Activated T-cell treated with anti-CD3 and anti-CD28 coated beads, Interleukin-2, amount 50 U/mL, for 72 hours (primary cell): Measurements from ENCODE around the gene TAF6. TPM values are rescaled to one million over a fixed set of nuclear protein-coding genes. Genes with fewer than 3 reads are reported as not detected.

Experiments used
- ATAC-seq, 2 donors: fragments of 150-1000 bp; cut with Tn5 transposase; replicated peaks in 1 of 2; 2 replicates each; pipeline ENCODE4 v1.10.0; 2021; ENCODE audit warnings: moderate library complexity in 2 of 2, mild to moderate bottlenecking in 1 of 2
- DNase-seq, 2 donors: peaks; one replicate each; pipeline ENCODE4 v3.0.0; 2021 to 2022; ENCODE audit warnings: mixed read lengths in 1 of 2
- H3K27ac Mint-ChIP-seq: one replicate; pipeline ENCODE4 v1.8.0; 2022; ENCODE audit warnings: mild to moderate bottlenecking, moderate library complexity, mixed read lengths
- H3K27me3 Mint-ChIP-seq: one replicate; pipeline ENCODE4 v1.8.0; 2022; ENCODE audit warnings: low read depth, mixed read lengths
- H3K36me3 Mint-ChIP-seq, 2 donors: one replicate each; pipeline ENCODE4 v1.8.0; 2022; ENCODE audit warnings: mixed read lengths in 2 of 2, mild to moderate bottlenecking in 1 of 2; ENCODE audit not compliant: insufficient read depth in 2 of 2
- H3K4me1 Mint-ChIP-seq: one replicate; pipeline ENCODE4 v1.8.0; 2022; ENCODE audit warnings: low read depth, mixed read lengths
- H3K4me3 Mint-ChIP-seq, 2 donors: one replicate each; pipeline ENCODE4 v1.8.0; 2022; ENCODE audit warnings: mild to moderate bottlenecking in 2 of 2, mixed read lengths in 2 of 2, moderate library complexity in 2 of 2
- H3K9me3 Mint-ChIP-seq, 2 donors: one replicate each; pipeline ENCODE4 v1.8.0; 2022; ENCODE audit warnings: mixed read lengths in 2 of 2
- total RNA-seq, 2 donors: library from RNA; stranded (reverse); gene quantifications; one replicate each; pipeline ENCODE4 v1.2.3, GENCODE V29; 2022

TAF6 gene
- total RNA-seq, 2 donors from 2014 or later: 76.7 to 88.1 TPM

DNA sequence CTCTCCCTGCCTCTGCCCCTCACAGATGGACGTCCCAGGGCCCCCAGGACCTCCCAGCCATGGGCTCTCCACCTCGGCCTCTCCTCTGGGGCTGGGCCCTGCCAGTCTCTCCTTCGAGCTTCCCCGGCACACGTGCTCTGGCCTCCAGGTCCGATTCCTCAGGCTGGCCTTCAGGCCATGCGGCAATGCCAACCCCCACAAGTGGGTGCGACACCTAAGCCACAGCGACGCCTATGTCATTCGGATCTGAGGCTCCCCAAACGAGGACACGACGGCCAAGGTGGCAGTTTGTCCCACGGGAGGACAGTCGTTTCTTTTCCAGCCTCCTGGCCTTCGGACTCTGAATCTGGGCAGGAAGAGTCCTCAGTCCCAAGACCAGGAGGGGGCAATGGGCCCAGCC is 12.5 kb downstream of the TAF6 start:
- Mint-ChIP-seq H3K27ac (no peak overlapping the region), H3K9me3 (no peaks in the 10 kb centered on the region), H3K4me1 (peaks cover 12% of the 10 kb centered on the region), H3K27me3 (no peaks in the 10 kb centered on the region), H3K36me3 (peaks cover 6 to 8% of the 10 kb centered on the region in 2 donors), H3K4me3 (no peak overlapping the region)
- ATAC-seq (no peak), DNase-seq (no peak)

DNA sequence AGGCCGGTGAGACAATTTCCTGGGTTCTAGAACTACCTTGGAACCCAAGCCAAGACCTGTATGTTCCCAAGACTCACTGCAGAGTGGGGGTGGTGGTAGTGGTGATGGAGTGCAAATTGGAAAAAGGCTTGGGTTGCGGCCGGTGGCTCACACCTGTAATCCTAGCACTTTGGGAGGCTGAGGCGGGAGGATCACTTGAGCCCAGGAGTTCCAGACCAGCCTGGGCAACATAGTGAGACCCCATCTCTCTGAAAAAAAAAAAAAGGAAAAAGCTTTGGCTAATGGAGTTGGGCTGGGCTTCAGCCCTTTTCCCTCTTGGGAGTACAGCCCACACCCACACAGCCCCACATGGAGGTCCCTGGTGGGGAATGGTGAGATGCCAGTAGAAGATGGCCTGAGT is 13.6 kb downstream of the TAF6 start:
- no peak for DNase-seq
- no peak for ATAC-seq
- Mint-ChIP-seq H3K27ac (no peak overlapping the region), H3K36me3 (peaks cover 7 to 10% of the 10 kb centered on the region in 2 donors), H3K4me3 (no peak overlapping the region), H3K4me1 (peaks cover 12% of the 10 kb centered on the region), H3K9me3 (no peaks in the 10 kb centered on the region), H3K27me3 (no peaks in the 10 kb centered on the region)

DNA sequence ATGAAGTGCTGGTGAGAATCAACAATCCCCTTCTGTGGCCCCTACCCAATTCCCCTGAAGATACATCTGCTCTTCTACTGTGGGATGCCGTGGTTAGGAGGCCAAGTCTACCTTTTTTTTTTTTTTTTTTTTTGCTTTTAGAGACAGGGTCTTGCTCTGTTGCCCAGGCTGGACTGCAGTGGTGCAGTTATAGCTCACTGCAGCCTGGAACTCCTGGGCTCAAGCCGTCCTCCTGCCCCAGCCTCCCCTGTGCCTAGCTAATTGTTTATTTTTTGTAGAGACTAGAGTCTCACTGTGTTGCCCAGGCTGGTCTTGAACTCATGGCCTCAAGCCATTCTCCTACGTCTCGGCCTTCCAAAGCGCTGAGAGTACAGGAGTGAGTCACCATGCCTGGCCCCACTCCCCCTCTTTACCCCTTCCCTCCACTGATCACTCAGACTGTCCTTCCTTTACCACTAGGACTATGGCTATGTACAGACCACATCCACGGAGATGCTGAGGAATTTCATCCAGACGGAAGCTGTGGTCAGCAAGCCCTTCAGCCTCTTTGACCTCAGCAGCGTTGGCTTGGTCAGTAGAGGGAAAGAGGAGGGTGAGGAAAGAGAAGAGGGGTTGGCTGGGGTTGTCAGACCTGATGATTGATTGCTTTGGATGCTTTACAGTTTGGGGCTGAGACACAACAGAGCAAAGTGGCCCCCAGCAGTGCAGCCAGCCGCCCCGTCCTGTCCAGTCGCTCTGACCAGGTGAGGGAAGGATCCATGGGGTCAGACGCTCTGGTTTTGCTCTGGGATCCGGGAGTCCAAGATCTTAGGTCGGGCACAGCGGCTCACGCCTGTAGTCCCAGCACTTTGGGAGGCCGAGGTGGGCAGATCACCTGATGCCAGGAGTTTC is 16.0 kb downstream of the TAF6 start:
- Mint-ChIP-seq H3K9me3 (no peaks in the 10 kb centered on the region), H3K4me3 (peak overlapping the region; percentile 77 to 94), H3K4me1 (peaks cover 32% of the 10 kb centered on the region), H3K27me3 (no peaks in the 10 kb centered on the region), H3K27ac (peak overlapping the region; percentile 65), H3K36me3 (peaks cover 22 to 27% of the 10 kb centered on the region in 2 donors)
- ATAC-seq (no peak), DNase-seq (no peak)

DNA sequence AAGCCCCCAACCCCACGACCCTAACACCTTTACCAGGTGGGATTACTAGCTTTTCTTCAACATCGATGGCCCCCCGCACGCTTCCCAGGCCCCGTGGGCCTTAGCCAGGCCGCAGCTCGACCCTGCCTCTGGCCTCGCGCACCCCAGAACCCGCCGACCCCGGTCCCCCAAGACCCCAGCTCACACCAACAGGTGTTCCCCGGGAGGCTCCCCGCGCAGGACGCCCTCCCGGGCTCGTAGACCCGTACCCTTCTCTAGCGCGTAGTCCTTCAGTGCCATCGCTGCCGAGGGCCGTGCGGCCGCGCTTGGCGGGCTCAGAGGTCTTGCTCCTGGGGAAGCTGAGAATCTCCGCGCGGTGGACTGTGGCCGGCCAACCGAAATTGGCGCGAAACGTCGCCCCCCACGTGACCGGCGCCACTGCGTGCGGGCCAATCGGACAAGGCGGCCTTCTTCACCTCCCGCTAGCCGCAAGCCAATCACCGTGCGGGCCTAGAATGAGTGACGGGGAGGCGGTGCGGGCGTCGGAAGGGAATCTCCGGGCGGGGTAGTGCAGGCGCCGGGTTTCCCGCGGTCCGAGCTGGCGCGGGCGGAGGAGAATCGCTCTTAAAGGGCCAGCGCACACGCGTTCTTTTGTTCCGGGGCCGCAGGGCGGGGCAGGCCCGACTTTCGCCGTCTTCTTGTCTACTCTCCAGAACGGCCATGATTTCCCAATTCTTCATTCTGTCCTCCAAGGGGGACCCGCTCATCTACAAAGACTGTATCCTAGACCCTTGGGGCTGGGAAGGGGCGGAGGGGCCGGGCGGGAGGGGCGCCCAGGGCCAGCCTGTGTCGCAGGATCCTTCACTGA is 17.9 kb downstream of the TAF6 start, which contains the start of the genes AP4M1 and MCM7:
TSS of gene AP4M1 (plus strand) at position 628 of the 847 bp plus-strand sequence. CDS start at position 700, 72 bp downstream.
TSS of gene MCM7 (minus strand) at position 382 of the 847 bp plus-strand sequence. CDS start at position 279, 103 bp downstream.
- H3K4me3 Mint-ChIP-seq: peak within 1 kb of the TSS; percentile 94 to 99
- peak within 1 kb of the TSS; percentile 98 for H3K27ac Mint-ChIP-seq
- ATAC-seq (peak; percentile 89 to 91), DNase-seq (peak; percentile 98 to 99)
- H3K9me3 Mint-ChIP-seq: no peaks in the 10 kb centered on the region
- peaks cover 45% of the 10 kb centered on the region for H3K4me1 Mint-ChIP-seq
- H3K27me3 Mint-ChIP-seq: no peaks in the 10 kb centered on the region
- H3K36me3 Mint-ChIP-seq: peaks cover 33 to 44% of the 10 kb centered on the region in 2 donors

DNA sequence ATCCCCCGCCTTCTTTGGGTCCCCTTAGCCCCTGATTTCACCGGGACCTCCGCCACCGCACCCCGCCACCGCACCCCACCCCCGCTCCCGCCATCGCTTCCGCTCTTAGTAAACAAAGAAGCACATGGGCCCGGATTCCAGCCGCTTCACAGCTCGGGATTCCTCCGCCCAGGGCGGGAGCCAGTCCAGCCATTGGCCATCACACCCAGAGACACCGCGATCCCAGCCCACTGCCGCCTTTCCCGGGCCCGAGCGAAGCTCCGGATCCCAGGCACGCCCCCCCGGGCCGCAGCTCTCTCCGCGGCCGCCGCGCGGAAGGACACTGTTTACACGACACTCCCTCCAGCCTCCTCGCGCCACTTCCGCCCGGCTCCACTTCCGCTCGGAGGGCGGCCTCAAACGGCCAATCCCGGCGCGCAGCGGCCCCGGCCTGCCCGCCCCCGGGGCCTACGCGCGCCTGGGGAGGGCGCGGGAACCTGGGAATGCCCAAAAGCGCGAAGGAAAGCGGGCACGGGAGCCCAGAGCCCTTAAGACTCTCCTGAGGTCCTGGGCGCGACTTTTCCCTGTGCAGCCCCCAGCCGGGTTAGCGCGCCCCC is 18.6 kb downstream of the TAF6 start:
- Mint-ChIP-seq H3K9me3 (no peaks in the 10 kb centered on the region), H3K36me3 (peaks cover 33 to 46% of the 10 kb centered on the region in 2 donors), H3K4me3 (peak overlapping the region; percentile 94 to 99), H3K4me1 (peaks cover 52% of the 10 kb centered on the region), H3K27ac (peak overlapping the region; percentile 93), H3K27me3 (no peaks in the 10 kb centered on the region)
- DNase-seq (peak; percentile 90 to 93), ATAC-seq (peak; percentile 80 to 81)

DNA sequence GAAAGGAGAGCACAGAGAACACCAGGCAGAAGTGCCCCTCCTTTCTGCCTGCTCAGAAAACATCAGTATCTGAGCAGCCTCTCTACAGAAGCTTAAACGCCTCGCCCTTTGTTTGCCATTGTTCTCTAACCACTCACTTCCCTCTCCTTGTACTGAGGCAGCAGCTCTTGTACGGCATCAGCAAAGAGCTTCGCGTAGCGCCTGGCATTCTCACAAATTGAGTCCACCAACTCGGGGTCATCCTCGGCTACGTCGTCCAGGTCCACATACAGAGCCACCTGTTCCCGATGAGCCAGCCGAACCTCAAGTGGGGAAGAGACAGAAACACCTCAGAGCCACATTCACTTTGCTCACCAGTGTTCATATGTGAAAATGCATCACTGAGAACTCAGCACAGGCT is 19.7 kb downstream of the TAF6 start:
- DNase-seq: no peak
- Mint-ChIP-seq H3K4me3 (peak overlapping the region; percentile 94 to 99), H3K4me1 (peaks cover 61% of the 10 kb centered on the region), H3K36me3 (peaks cover 33 to 54% of the 10 kb centered on the region in 2 donors), H3K27me3 (no peaks in the 10 kb centered on the region), H3K9me3 (no peaks in the 10 kb centered on the region), H3K27ac (peak overlapping the region; percentile 93)
- no peak for ATAC-seq

DNA sequence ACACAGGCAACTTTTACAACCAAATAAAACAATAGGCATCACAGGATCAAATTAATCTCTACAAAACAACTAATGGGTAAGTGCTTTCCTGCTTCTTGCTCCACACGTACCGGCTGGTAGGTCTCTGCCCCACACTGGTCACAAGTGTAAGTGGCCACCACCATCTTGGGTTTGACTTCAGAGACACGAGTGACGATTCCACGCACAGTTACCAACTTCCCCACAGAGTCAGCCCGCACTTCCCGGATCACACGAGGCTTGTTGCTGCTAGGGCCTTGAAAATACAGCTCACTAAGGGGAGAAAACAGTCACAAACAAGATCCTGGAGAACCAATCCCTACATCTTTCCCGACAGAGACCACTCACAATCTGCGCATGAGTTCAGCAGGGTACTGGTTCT is 20.2 kb downstream of the TAF6 start:
- peak overlapping the region; percentile 96 for H3K27ac Mint-ChIP-seq
- no peak for DNase-seq
- H3K27me3 Mint-ChIP-seq: no peaks in the 10 kb centered on the region
- peaks cover 32 to 54% of the 10 kb centered on the region in 2 donors for H3K36me3 Mint-ChIP-seq
- no peak for ATAC-seq
- H3K9me3 Mint-ChIP-seq: no peaks in the 10 kb centered on the region
- peak overlapping the region; percentile 94 to 99 for H3K4me3 Mint-ChIP-seq
- peaks cover 61% of the 10 kb centered on the region for H3K4me1 Mint-ChIP-seq

DNA sequence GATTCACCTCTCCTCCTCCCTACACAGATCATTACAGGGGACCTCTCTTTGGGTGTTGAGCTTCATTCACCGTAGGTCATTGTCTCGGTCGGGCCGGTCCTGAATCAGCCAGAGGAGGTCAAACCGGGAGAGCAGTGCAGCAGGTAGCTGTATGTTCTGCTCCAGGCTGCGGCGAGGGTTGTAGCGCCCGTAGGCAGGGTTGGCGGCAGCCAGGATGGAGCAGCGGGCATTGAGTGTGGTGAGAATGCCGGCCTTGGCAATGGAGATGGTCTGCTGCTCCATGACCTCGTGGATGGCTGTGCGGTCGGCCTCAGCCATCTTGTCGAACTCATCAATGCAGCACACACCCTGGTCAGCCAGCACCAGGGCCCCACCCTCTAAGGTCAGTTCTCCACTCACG is 23.5 kb downstream of the TAF6 start:
- H3K27me3 Mint-ChIP-seq: no peaks in the 10 kb centered on the region
- H3K27ac Mint-ChIP-seq: peak overlapping the region; percentile 22
- no peak overlapping the region for H3K4me3 Mint-ChIP-seq
- H3K36me3 Mint-ChIP-seq: peaks cover 33 to 60% of the 10 kb centered on the region in 2 donors
- no peaks in the 10 kb centered on the region for H3K9me3 Mint-ChIP-seq
- no peak for DNase-seq
- no peak for ATAC-seq
- peaks cover 71% of the 10 kb centered on the region for H3K4me1 Mint-ChIP-seq

DNA sequence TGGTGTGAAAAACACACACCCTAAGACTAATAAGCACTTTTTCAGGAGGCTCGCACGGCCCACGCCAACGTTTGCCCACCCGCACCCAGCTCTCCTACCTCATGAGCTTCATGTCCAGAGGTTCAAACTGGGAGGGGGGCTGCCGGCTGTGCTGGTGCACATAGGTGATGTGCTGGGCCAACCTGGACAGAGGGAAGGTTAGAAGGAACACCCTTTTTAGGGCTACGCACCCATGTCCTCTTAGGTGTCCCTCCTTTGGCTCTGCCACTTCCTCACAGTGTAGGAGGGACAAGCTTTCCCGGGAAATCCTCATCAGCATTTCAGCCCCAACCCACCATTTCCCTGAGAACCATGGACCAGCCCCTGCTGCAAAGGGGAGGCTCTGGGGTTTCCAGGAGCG is 23.9 kb downstream of the TAF6 start:
- Mint-ChIP-seq H3K4me3 (no peak overlapping the region), H3K4me1 (peaks cover 76% of the 10 kb centered on the region), H3K9me3 (no peaks in the 10 kb centered on the region), H3K27me3 (no peaks in the 10 kb centered on the region), H3K27ac (no peak overlapping the region), H3K36me3 (peaks cover 33 to 60% of the 10 kb centered on the region in 2 donors)
- DNase-seq: no peak
- no peak for ATAC-seq

DNA sequence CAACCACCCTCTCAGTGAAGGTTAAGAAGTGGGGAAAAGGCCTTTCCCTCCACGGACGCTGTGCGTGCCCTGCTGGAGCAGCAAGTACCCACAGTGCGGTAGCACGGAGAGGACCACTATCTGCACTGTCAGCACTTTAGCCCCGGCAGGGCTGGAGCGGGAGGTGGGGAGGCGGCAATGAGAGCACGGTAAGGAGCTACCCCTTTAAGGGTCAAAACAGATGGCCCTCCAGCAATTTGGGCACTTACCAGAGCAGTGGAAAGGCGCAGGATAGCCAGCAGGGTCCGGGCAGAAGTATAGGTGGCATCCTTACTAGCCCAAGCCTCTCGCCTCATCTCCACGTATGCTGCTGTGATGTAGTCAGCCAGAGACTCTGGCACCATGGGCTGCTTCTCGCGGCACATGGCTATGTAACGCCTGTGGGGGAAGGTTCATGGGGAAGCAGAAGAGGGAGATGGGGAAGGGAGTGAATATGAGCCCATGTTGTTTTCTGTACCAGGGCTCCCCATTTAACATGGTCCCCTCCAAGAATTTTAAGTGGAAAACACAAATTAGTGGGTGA is 25.2 kb downstream of the TAF6 start:
- H3K27ac Mint-ChIP-seq: no peak overlapping the region
- H3K9me3 Mint-ChIP-seq: no peaks in the 10 kb centered on the region
- DNase-seq (no peak), ATAC-seq (peak in 1 of 2 donors; percentile 1)
- peaks cover 74% of the 10 kb centered on the region for H3K4me1 Mint-ChIP-seq
- no peak overlapping the region for H3K4me3 Mint-ChIP-seq
- peaks cover 24 to 48% of the 10 kb centered on the region in 2 donors for H3K36me3 Mint-ChIP-seq
- H3K27me3 Mint-ChIP-seq: no peaks in the 10 kb centered on the region

DNA sequence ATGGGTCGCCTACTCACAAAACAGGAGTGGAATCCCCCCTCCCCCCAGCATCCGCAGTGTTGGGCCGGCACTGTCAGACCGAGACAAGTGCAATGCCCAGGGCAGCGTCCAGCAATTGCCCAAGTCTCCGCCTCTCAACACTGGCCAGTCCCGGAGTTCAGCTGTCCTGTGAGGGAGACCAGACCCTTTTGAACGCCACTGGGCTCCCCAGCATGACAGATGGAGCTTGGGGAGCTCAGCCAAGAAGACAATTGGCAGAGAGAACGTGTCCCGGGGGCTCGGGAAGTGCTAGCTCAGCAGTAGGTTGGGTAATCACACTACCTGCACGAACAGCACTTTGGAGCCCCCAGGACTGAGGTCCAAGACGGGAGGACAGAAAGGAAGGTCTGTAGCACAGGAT is 25.7 kb downstream of the TAF6 start:
- H3K27me3 Mint-ChIP-seq: no peaks in the 10 kb centered on the region
- no peak for DNase-seq
- no peak overlapping the region for H3K27ac Mint-ChIP-seq
- peaks cover 18 to 43% of the 10 kb centered on the region in 2 donors for H3K36me3 Mint-ChIP-seq
- no peak overlapping the region for H3K4me3 Mint-ChIP-seq
- ATAC-seq: no peak
- peaks cover 69% of the 10 kb centered on the region for H3K4me1 Mint-ChIP-seq
- no peaks in the 10 kb centered on the region for H3K9me3 Mint-ChIP-seq

DNA sequence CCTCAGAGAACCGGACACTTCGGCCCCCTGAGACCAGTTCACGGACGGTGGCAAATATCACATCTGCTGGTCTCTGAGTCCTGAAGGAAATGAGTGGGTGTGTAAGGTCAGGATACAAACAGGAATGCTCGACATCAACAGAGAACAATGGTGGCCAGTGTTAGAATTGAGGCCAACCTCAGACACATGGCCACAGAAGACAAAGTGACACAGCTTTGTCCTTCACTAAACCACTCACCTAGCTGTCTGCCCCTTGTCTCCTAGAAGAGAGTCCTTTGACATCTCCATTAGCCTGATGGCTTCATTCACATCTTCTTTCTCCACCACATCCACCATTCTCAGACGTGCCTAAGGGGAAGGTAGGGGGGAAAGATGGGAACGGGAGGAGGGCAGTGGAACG is 26.1 kb downstream of the TAF6 start:
- no peaks in the 10 kb centered on the region for H3K27me3 Mint-ChIP-seq
- H3K4me1 Mint-ChIP-seq: peaks cover 67% of the 10 kb centered on the region
- no peak overlapping the region for H3K4me3 Mint-ChIP-seq
- DNase-seq (no peak), ATAC-seq (no peak)
- H3K36me3 Mint-ChIP-seq: peaks cover 15 to 38% of the 10 kb centered on the region in 2 donors
- no peak overlapping the region for H3K27ac Mint-ChIP-seq
- no peaks in the 10 kb centered on the region for H3K9me3 Mint-ChIP-seq
